Activated CD8-positive, alpha-beta memory T cell treated with anti-CD3 and anti-CD28 coated beads, Interleukin-2, amount 50 U/mL, for 4 hours (primary cell): ENCODE data around the gene HSP90AA1.
A peak's percentile ranks its signal among the peaks of the same experiment; 100 is the strongest.
"Not testable (repeated sequence)": the region's sequence is repeated elsewhere in the genome, so short reads cannot be mapped to it uniquely, and the experiment has no call there.

Source experiments
- DNase-seq: peaks from one replicate; pipeline ENCODE4 v3.0.0-alpha.2; 2020

The HSP90AA1 gene

GRCh38 chr14:102092806-102093205 is 6.0 kb upstream of the HSP90AA1 start:
- no peak for DNase-seq

DNA sequence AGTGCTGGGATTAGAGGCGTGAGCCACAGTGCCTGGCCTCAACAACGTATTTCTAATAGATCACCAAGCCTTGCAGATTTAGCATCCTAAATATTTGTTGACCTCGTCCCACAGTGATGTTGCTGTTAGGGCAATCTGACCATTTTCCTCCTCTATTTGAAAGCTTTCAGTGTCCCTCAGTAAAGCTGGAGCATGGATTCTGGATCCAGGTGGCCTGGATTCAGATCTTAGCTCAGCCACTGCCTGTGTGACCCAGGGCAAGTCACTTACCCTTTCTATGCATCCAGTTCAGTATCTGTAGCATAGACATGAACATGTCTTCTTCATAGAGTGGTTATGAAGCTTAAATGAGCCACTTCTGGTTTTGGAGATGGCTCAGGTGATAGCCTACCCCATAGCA is 3.9 kb upstream of the HSP90AA1 start:
- no peak for DNase-seq

DNA sequence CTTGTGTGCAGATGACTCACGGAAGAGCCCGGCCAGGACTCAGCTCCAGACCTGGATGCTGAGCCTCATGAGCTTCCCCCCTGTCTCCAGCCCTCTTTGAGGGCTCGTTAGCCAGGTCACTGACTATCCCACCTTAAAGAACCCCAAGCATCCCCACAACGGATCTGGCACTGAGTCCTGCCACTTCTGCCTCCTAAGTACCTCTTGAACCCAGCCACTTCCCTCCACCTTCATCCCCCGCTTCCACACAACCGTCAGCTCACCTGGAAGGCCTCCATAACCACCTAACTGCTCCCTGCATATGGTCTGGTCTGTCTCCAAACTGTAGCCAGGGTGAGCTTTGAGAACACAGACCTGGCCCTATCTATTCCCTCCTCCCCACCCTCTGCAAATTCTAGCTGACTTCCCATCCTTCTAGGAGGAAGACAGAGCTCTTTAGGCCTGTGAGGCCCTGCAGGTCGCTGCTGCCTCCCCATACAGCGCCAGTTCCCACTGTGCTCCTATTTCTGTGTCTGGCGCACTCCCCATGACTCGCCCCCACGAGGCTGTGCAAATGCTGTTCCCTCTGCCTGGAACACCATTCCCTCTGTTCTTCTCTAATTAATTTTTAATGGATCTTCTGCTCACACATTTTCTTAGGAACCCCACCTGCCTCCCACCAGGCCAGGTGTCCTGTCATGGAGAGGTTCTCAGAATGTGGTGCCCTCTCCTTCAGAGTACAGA is 2.9 kb upstream of the HSP90AA1 start:
- DNase-seq: no peak

DNA sequence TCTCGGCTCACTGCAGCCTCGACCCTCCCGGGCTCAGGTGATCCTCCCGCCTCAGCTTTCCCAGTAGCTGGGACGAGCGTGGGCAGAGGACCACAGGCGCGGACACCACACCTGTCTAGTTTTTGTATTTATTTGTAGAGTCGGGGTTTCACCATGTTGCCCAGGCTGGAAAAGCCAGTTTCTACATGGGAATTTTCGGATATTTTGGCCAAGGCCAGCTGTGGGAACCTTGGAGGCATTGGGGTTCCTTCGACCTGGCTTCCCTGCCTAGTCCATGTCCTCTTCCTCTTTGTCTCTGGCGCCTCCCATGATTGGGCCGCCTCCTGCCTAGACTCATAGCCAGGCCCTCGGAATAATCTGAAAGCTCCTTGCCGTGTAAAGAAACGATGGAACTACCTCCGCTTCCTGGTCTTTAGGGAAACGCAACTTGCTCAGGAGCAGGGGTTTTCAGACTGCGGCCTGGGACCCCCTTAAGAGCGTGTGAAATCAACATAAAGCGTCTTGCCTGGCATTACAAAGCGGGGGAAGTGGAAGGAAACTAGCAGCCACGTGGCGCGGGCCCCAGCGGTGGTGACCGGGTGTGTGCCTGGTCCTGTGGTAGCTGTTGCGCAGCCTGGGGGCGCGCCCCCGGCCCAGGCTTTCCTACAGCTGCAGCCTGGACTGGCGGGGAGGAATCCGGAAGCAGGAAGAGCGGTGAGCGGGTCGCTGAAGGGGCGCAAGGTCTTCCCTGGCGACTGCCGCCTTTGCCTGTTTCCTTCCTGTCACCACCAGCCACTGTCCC is 1.4 kb upstream of the HSP90AA1 start:
- DNase-seq: peak; percentile 65

- no peak for DNase-seq
Observed at GRCh38 chr14:102087762-102088011, 843 bp upstream of the HSP90AA1 start.

GRCh38 chr14:102086709-102086971 is 204 bp downstream of the HSP90AA1 start:
- DNase-seq: no peak

DNA sequence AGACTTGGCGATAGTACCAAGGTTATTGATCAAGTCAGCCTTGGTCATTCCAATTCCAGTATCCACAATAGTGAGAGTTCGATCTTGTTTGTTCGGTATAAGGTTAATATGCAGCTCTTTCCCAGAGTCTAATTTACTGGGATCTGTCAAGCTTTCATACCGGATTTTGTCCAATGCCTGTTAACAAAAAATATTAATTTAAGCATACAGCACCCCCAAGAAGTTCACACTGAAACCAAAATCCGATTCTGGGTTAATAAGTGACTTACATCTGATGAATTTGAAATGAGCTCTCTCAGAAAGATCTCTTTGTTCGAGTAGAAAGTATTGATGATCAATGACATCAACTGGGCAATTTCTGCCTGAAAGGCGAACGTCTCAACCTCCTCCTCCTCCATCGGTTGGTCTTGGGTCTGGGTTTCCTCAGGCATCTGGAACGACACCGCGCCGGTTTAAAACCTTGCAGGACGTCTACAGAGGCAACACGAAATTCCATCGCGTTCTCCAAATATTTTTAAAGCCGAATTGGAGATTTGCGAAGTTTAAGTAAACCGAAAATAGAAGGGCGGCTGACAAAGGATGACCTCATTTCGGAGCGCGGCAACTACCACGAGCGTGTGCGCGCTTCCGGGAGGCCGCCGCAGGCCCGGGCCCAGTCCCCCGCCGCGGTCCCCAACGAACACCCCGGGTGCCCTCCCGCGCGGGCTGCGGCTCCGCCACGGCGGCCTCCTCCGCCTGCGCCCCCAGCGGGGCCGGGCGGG is 716 bp downstream of the HSP90AA1 start:
- DNase-seq: peak; percentile 69

GRCh38 chr14:102085488-102085887 is 1.4 kb downstream of the HSP90AA1 start:
- DNase-seq: no peak

DNA sequence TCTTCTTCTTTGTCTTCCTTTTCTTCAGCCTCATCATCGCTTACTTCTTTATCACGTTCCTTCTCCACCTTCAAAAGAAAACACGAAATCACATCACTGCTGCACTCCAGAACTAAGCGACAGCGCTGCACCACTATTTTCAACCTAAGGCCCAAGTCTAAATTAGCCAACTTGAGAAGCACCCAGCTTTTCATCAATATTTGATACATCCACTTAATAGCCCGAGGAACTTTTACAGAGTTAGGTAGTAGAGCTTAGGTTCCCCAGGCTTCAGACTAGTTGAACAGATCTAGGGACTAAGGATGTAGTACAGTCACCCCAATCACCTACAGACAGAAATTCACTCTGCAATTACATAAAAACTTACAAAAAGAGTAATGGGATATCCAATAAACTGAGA is 1.9 kb downstream of the HSP90AA1 start:
- no peak for DNase-seq

GRCh38 chr14:102084522-102084921 is 2.3 kb downstream of the HSP90AA1 start:
- DNase-seq: not testable (repeated sequence)

GRCh38 chr14:102081231-102082080 is 5.4 kb downstream of the HSP90AA1 start:
- no peak for DNase-seq

- DNase-seq: no peak
Observed at GRCh38 chr14:102080183-102081080, 6.4 kb downstream of the HSP90AA1 start.

DNA sequence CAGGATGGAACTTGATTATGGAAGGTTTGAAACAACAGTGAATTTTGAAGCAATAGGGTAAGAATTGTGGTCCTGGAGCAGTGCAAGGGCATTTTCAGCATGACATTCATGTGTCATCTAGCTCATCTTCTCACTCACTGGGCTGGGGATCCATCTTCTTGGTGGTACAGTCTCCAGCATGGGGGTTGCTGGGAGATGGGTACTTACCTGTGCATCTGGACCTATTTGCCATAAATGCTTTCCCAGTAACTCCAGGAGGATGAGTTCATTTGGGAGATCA is 7.2 kb downstream of the HSP90AA1 start:
- no peak for DNase-seq

DNA sequence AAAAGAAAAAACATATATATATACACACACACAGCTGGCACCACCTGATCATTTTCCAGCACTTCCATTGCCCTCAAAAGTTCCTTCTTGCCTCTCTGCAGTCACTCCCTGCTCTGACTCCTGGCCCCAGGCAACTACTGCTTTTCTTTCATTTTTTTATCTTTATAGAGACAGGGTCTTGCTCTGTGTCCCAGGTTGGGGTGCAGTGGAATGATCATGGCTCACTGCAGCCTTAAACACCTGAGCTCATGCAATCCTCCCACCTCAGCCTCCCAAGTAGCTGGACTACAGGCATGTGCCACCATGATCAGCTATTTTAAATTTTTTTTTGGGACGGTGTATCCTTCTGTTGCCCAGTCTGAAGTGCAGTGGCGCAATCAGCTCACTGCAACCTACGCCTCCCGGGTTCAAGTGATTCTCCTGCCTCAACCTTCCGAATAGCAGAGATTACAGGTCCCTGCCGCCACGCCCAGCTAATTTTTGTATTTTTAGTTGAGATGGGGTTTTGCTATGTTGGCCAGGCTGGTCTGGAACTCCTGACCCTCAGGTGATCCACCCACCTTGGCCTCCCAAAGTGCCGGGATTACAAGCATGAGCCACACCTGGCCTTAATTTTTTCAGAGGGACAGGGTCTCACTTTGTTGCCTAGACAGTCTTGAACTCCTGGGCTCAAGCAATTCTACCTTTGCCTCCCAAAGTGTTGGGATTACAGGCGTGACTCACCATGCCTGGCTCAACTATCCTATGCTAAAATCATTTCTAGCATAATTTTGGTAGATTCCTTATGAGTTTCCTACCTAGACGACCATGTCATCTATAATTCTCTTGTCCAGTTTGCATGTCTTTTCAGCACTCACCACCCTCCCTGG is 7.8 kb downstream of the HSP90AA1 start:
- no peak for DNase-seq

GRCh38 chr14:102078361-102078791 is 8.5 kb downstream of the HSP90AA1 start:
- not testable (repeated sequence) for DNase-seq

GRCh38 chr14:102077382-102077709 is 9.5 kb downstream of the HSP90AA1 start:
- DNase-seq: no peak

- no peak for DNase-seq
Observed at GRCh38 chr14:102075155-102075554, 11.7 kb downstream of the HSP90AA1 start.

DNA sequence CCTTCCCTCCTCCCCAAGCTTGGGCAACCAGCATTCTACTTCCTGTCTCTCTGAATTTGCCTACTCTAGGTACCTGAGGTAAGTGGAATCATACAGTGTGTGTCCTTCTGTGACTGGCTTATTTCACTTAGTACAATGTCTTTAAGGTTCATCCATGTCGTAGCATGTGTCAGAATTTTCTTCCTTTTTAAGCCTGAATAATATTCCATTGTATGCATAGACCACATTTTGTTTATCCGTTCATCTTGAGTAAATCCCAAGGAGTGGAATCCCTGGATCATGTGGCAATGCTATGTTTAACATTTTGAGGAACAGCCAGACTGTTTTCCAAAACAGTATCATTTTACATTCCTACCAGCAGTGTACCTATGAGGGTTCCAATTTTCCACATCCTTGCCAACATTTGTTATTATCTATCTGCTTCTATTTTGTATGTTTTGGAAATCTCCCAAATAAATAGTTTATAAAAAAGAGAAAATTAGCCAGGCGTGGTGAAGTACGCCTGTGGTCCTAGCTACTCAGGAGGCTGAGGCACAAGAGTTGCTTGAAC is 12.4 kb downstream of the HSP90AA1 start:
- DNase-seq: no peak

- DNase-seq: no peak
Observed at GRCh38 chr14:102071283-102071998, 15.4 kb downstream of the HSP90AA1 start.

DNA sequence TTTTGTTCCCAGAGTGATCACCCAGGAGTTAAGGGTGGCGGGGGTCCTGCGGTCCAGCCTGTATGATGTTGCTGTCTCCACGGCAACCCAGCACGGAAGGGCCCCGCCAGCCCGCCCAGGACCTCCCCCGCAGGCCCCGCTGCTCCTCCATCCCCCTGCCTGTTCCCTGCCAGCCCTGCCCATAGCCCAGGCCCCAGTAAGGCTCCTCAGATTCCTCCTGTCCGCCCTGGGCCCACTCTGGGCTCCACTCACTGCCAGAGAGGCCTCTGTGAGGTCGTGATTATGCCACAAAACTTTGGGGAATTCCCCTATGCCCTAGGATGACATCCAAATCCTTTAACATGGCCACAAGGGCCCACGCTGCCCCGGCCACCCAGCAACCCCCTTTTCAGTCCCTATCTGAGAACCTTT is 20.8 kb downstream of the HSP90AA1 start:
- no peak for DNase-seq

- not testable (repeated sequence) for DNase-seq
Observed at GRCh38 chr14:102064590-102064989, 22.3 kb downstream of the HSP90AA1 start.
